ENCODE measurements around the gene POLR2I.

The POLR2I gene

DNA sequence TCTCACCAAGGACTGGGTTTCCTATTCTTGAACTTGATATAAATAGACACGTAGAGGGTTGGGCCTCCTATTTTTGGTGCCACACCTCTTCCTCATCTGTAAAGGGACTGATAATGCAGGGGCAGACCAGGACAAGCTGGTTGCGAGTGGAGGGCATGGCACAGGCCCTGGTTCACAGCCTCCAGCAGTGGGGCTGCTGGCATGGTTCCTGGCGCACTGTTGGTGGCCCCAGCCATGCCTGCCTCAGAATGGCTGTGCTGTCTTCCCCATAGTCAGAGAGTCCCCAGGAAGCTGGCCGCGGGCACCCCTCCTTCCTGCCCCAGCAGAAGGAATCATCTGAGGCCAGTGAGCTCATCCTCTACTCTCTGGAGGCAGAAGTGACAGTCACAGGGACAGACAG lies 14.2 kb downstream of the POLR2I start:
- H3K4me3 ChIP-seq (ENCODE audit: low read depth, low read length), result no peak overlapping the region
- ChIA-PET POLR2A (interaction anchor here (1.3 to 1.9 kb wide), 2 partner anchors 14 to 30 kb away, joined by 6 to 9 read pairs; partner anchors contain the start of genes POLR2I and TBCB), CTCF (interaction anchor here (1.1 to 4.4 kb wide), 2 partner anchors 23 to 40 kb away, joined by 3 to 21 read pairs; no protein-coding TSS in a partner anchor)
- no peaks in the 10 kb centered on the region for H3K9me3 ChIP-seq (ENCODE audit: control insufficient read depth, insufficient read depth, low read depth, low read length)
- H3K36me3 ChIP-seq (ENCODE audit: control insufficient read depth in 2 of 2, insufficient read depth in 1 of 2, low read length in 2 of 2), result peaks cover 87 to 95% of the 10 kb centered on the region in 2 experiments
- H3K27ac ChIP-seq (ENCODE audit: extremely low read depth, low read depth, low read length), result peak overlapping the region; percentile 39; the same call in 1 of the 2 replicates
- no peaks in the 10 kb centered on the region for H3K4me1 ChIP-seq (ENCODE audit: control insufficient read depth, insufficient read depth, low read length)
- TF ChIP-seq ZNF843 (tag by site-specific recombination; IDR thresholded peaks at IDR 0.05) (no peak), ZNF600 (tag by site-specific recombination; IDR thresholded peaks at IDR 0.05) (0 out of 2 replicates have a peak, but pooled peaks have one; percentile 18), ZFP69B (tag by site-specific recombination; IDR thresholded peaks at IDR 0.05) (no peak), ZNF777 (tag by site-specific recombination; IDR thresholded peaks at IDR 0.05; ENCODE audit: borderline replicate concordance) (no peak), ZNF548 (tag by site-specific recombination; IDR thresholded peaks at IDR 0.05) (no peak), ZNF549 (tag by site-specific recombination; IDR thresholded peaks at IDR 0.05) (no peak), PBX3 (CRISPR knock-in tag; IDR thresholded peaks at IDR 0.05) (no peak), ZNF433 (tag by site-specific recombination; IDR thresholded peaks at IDR 0.05; ENCODE audit: low read depth) (no peak), ZIC2 (tag by site-specific recombination; IDR thresholded peaks at IDR 0.05) (peak; percentile 77), ZNF10 (tag by site-specific recombination; IDR thresholded peaks at IDR 0.05) (no peak), ZNF521 (tag by site-specific recombination; IDR thresholded peaks at IDR 0.05) (no peak), ZBTB6 (tag by site-specific recombination; IDR thresholded peaks at IDR 0.05) (no peak), ZSCAN5A (tag by site-specific recombination; IDR thresholded peaks at IDR 0.05) (no peak), HOXA7 (CRISPR knock-in tag; IDR thresholded peaks at IDR 0.05; ENCODE audit: borderline replicate concordance) (no peak)
- TF ChIP-seq, protein P1, sequence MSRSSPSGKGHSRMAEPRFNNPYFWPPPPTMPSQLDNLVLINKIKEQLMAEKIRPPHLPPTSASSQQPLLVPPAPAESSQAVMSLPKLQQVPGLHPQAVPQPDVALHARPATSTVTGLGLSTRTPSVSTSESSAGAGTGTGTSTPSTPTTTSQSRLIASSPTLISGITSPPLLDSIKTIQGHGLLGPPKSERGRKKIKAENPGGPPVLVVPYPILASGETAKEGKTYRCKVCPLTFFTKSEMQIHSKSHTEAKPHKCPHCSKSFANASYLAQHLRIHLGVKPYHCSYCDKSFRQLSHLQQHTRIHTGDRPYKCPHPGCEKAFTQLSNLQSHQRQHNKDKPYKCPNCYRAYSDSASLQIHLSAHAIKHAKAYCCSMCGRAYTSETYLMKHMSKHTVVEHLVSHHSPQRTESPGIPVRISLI (tag by site-specific recombination; IDR thresholded peaks at IDR 0.05), result no peak
- TF ChIP-seq, protein P2, sequence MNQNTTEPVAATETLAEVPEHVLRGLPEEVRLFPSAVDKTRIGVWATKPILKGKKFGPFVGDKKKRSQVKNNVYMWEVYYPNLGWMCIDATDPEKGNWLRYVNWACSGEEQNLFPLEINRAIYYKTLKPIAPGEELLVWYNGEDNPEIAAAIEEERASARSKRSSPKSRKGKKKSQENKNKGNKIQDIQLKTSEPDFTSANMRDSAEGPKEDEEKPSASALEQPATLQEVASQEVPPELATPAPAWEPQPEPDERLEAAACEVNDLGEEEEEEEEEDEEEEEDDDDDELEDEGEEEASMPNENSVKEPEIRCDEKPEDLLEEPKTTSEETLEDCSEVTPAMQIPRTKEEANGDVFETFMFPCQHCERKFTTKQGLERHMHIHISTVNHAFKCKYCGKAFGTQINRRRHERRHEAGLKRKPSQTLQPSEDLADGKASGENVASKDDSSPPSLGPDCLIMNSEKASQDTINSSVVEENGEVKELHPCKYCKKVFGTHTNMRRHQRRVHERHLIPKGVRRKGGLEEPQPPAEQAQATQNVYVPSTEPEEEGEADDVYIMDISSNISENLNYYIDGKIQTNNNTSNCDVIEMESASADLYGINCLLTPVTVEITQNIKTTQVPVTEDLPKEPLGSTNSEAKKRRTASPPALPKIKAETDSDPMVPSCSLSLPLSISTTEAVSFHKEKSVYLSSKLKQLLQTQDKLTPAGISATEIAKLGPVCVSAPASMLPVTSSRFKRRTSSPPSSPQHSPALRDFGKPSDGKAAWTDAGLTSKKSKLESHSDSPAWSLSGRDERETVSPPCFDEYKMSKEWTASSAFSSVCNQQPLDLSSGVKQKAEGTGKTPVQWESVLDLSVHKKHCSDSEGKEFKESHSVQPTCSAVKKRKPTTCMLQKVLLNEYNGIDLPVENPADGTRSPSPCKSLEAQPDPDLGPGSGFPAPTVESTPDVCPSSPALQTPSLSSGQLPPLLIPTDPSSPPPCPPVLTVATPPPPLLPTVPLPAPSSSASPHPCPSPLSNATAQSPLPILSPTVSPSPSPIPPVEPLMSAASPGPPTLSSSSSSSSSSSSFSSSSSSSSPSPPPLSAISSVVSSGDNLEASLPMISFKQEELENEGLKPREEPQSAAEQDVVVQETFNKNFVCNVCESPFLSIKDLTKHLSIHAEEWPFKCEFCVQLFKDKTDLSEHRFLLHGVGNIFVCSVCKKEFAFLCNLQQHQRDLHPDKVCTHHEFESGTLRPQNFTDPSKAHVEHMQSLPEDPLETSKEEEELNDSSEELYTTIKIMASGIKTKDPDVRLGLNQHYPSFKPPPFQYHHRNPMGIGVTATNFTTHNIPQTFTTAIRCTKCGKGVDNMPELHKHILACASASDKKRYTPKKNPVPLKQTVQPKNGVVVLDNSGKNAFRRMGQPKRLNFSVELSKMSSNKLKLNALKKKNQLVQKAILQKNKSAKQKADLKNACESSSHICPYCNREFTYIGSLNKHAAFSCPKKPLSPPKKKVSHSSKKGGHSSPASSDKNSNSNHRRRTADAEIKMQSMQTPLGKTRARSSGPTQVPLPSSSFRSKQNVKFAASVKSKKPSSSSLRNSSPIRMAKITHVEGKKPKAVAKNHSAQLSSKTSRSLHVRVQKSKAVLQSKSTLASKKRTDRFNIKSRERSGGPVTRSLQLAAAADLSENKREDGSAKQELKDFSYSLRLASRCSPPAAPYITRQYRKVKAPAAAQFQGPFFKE (tag by site-specific recombination; IDR thresholded peaks at IDR 0.05; ENCODE audit: borderline replicate concordance), result no peak
- TF ChIP-seq, protein P3, sequence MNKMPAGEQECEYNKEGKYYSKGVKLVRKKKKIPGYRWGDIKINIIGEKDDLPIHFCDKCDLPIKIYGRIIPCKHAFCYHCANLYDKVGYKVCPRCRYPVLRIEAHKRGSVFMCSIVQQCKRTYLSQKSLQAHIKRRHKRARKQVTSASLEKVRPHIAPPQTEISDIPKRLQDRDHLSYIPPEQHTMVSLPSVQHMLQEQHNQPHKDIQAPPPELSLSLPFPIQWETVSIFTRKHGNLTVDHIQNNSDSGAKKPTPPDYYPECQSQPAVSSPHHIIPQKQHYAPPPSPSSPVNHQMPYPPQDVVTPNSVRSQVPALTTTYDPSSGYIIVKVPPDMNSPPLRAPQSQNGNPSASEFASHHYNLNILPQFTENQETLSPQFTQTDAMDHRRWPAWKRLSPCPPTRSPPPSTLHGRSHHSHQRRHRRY (tag by site-specific recombination; IDR thresholded peaks at IDR 0.05), result no peak
